ENCODE results near the gene ABRAXAS1. TPM values are rescaled to one million over a fixed set of nuclear protein-coding genes. Genes with fewer than 3 reads are reported as not detected.

ABRAXAS1 gene
- total and polyA plus RNA-seq, 2 donors (not counting 1 experiment from before 2014, with no cell fraction given), result 5.4 to 38.4 TPM

DNA sequence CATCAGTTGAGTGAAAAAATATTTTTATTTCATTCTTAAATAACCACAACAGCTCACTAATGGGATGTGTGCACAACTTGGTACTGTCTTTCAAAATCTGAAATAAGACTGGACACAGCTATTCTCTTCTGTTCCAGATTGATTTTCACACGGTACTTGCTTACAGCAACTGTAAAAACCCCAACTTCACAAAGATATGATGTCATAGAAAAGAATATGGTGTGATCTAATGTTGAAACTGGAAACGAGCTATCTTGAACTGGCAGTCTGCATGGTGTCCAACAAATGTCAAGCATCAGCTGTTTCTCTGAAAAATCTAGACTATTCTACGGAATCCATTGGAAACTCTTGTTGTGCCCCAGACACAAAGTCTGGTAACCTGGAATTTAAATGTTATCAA, 44.0 kb downstream of the ABRAXAS1 start:
- WGBS (ENCODE audit: insufficient coverage), result 69% methylated on average over 2 of the region's 3 CpGs
- peaks cover 31% of the 10 kb centered on the region for H3K79me2 ChIP-seq (ENCODE audit: control insufficient read depth, insufficient read depth, low read length)
- ATAC-seq (ENCODE audit: low read depth), result no peak
- no peak overlapping the region for H3K9ac ChIP-seq (ENCODE audit: low read length)
- intact Hi-C loops (cut with micrococcal nuclease), result no loop called here
- H3K4me3 ChIP-seq (ENCODE audit: control extremely low read depth in 1 of 5, extremely low read depth in 1 of 5, insufficient read depth in 1 of 5, low read depth in 2 of 5, low read length in 4 of 5), result no peak overlapping the region
- H3K36me3 ChIP-seq (replicated peaks in 1 of 2; ENCODE audit: control extremely low read depth in 1 of 2, control insufficient read depth in 1 of 2, extremely low read depth in 1 of 2, insufficient read depth in 2 of 2, low read length in 1 of 2), result peaks cover 8 to 43% of the 10 kb centered on the region in 2 experiments
- H3K4me1 Mint-ChIP-seq, result peaks cover 31% of the 10 kb centered on the region
- ChIA-PET POLR2A (interaction anchor here (0.9 to 1.0 kb wide), 2 partner anchors 10 to 18 kb away, joined by 3 to 5 read pairs; no protein-coding TSS in a partner anchor), CTCF (interaction anchor here (0.7 to 1.2 kb wide), 3 partner anchors 8 to 71 kb away, joined by 3 read pairs; partner anchors contain the start of genes HELQ and MRPS18C)
- H3K4me1 ChIP-seq (ENCODE audit: control insufficient read depth in 2 of 2, insufficient read depth in 2 of 2, low read length in 2 of 2), result peaks cover 21 to 26% of the 10 kb centered on the region in 2 donors
- peak overlapping the region; percentile 1 to 78 for H3K27ac ChIP-seq (ENCODE audit: low read length in 2 of 2)
- no peaks in the 10 kb centered on the region for H3K27me3 ChIP-seq (replicated peaks in 1 of 4; ENCODE audit: control extremely low read depth in 1 of 4, control insufficient read depth in 3 of 4, insufficient read depth in 4 of 4, low read length in 3 of 4)
- no peak for TF ChIP-seq EZH2 (IDR thresholded peaks at IDR 0.05; ENCODE audit: borderline replicate concordance, insufficient read depth, low read depth, low read length, poor library complexity, severe bottlenecking)
- TF ChIP-seq, protein P1, sequence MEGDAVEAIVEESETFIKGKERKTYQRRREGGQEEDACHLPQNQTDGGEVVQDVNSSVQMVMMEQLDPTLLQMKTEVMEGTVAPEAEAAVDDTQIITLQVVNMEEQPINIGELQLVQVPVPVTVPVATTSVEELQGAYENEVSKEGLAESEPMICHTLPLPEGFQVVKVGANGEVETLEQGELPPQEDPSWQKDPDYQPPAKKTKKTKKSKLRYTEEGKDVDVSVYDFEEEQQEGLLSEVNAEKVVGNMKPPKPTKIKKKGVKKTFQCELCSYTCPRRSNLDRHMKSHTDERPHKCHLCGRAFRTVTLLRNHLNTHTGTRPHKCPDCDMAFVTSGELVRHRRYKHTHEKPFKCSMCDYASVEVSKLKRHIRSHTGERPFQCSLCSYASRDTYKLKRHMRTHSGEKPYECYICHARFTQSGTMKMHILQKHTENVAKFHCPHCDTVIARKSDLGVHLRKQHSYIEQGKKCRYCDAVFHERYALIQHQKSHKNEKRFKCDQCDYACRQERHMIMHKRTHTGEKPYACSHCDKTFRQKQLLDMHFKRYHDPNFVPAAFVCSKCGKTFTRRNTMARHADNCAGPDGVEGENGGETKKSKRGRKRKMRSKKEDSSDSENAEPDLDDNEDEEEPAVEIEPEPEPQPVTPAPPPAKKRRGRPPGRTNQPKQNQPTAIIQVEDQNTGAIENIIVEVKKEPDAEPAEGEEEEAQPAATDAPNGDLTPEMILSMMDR (IDR thresholded peaks at IDR 0.05), result no peak
- H3K27ac Mint-ChIP-seq, result peak overlapping the region; percentile 37
- peak; percentile 32 for DNase-seq
- no peaks in the 10 kb centered on the region for H3K9me3 Mint-ChIP-seq (ENCODE audit: insufficient read depth)
- H3K4me3 Mint-ChIP-seq, result peak overlapping the region; percentile 10
- H3K9me3 ChIP-seq (ENCODE audit: control extremely low read depth in 1 of 3, control insufficient read depth in 2 of 3, insufficient read depth in 1 of 3, low read length in 2 of 3), result no peaks in the 10 kb centered on the region
- no peak overlapping the region for H2AFZ ChIP-seq (ENCODE audit: insufficient read depth, low read depth, low read length, poor library complexity, severe bottlenecking)
- no peaks in the 10 kb centered on the region for H3K27me3 Mint-ChIP-seq
- H4K20me1 ChIP-seq (ENCODE audit: control insufficient read depth, insufficient read depth, low read length, poor library complexity, severe bottlenecking), result no peaks in the 10 kb centered on the region
- H3K4me2 ChIP-seq (replicated peaks; ENCODE audit: low read depth, low read length, poor library complexity, severe bottlenecking), result peak overlapping the region; percentile 50

DNA sequence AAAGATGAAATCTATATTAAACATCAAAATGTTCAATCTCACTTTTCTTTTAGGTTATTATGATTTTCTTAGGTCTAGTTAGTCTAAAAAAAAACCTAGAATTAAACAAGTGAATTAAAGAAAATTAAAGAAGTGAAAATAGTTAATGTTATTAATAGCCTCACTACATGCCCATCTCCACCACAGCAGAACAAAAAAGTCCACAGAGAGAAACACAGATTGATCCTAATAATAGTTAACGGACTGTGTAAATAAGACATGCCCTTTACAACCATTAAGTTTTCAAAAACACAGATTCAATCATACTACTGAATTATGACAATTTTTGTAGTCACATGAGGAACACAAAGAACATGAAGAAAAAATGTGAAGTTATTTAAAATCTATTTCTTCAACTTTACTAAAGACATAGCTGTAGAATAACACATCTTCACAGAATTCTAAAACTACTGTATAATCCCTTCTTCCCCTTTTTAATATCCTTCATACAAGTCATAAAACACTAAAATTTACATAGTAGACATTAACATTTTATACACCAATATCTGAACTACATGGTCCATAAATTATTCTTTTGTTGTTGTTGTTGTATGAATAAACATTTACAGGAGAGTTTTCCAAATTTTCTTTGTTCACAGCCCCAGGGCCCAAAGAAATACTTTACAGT, 44.6 kb downstream of the ABRAXAS1 start:
- Histone ChIP-seq H3K27me3 (replicated peaks in 1 of 4; ENCODE audit: control extremely low read depth in 1 of 4, control insufficient read depth in 3 of 4, insufficient read depth in 4 of 4, low read length in 3 of 4) (no peaks in the 10 kb centered on the region), H4K20me1 (ENCODE audit: control insufficient read depth, insufficient read depth, low read length, poor library complexity, severe bottlenecking) (no peaks in the 10 kb centered on the region), H3K36me3 (replicated peaks in 1 of 2; ENCODE audit: control extremely low read depth in 1 of 2, control insufficient read depth in 1 of 2, extremely low read depth in 1 of 2, insufficient read depth in 2 of 2, low read length in 1 of 2) (peaks cover 7 to 43% of the 10 kb centered on the region in 2 experiments), H3K4me1 (ENCODE audit: control insufficient read depth in 2 of 2, insufficient read depth in 2 of 2, low read length in 2 of 2) (peaks cover 21 to 26% of the 10 kb centered on the region in 2 donors), H3K9me3 (ENCODE audit: control extremely low read depth in 1 of 3, control insufficient read depth in 2 of 3, insufficient read depth in 1 of 3, low read length in 2 of 3) (no peaks in the 10 kb centered on the region), H3K4me2 (replicated peaks; ENCODE audit: low read depth, low read length, poor library complexity, severe bottlenecking) (peak overlapping the region; percentile 50), H3K4me3 (ENCODE audit: control extremely low read depth in 1 of 5, extremely low read depth in 1 of 5, insufficient read depth in 1 of 5, low read depth in 2 of 5, low read length in 4 of 5) (peak overlapping the region in 1 of 5 experiments; percentile 8), H3K27ac (ENCODE audit: low read length in 2 of 2) (peak overlapping the region; percentile 1 to 78), H3K9ac (ENCODE audit: low read length) (peak overlapping the region; percentile 43), H3K79me2 (ENCODE audit: control insufficient read depth, insufficient read depth, low read length) (peaks cover 31% of the 10 kb centered on the region), H2AFZ (ENCODE audit: insufficient read depth, low read depth, low read length, poor library complexity, severe bottlenecking) (peak overlapping the region; percentile 24)
- ChIA-PET CTCF (interaction anchor here (0.9 to 1.2 kb wide), 2 partner anchors 9 to 70 kb away, joined by 3 read pairs; no protein-coding TSS in a partner anchor), POLR2A (interaction anchor here (0.9 kb wide), 1 partner anchor 18 kb away, joined by 3 read pairs; no protein-coding TSS in a partner anchor)
- no CpG with 5 or more reads among the region's 1 CpG for WGBS (ENCODE audit: insufficient coverage)
- DNase-seq (peak; percentile 22), ATAC-seq (ENCODE audit: low read depth) (peak; percentile 10)
- Mint-ChIP-seq H3K27ac (peak overlapping the region; percentile 84), H3K4me1 (peaks cover 31% of the 10 kb centered on the region), H3K9me3 (ENCODE audit: insufficient read depth) (no peaks in the 10 kb centered on the region), H3K4me3 (peak overlapping the region; percentile 67), H3K27me3 (no peaks in the 10 kb centered on the region)
- no peak for TF ChIP-seq EZH2 (IDR thresholded peaks at IDR 0.05; ENCODE audit: borderline replicate concordance, insufficient read depth, low read depth, low read length, poor library complexity, severe bottlenecking)
- TF ChIP-seq, protein P1 (IDR thresholded peaks at IDR 0.05), result no peak
- intact Hi-C loops (cut with micrococcal nuclease), result no loop called here
